ENCODE data around the gene CAMK2D. TPM values are rescaled to one million over a fixed set of nuclear protein-coding genes. Genes with fewer than 3 reads are reported as not detected.
A peak's percentile ranks its signal among the peaks of the same experiment; 100 is the strongest.

Gene CAMK2D
- total RNA-seq, 1 donor from 2014 or later = 46.1 TPM

DNA sequence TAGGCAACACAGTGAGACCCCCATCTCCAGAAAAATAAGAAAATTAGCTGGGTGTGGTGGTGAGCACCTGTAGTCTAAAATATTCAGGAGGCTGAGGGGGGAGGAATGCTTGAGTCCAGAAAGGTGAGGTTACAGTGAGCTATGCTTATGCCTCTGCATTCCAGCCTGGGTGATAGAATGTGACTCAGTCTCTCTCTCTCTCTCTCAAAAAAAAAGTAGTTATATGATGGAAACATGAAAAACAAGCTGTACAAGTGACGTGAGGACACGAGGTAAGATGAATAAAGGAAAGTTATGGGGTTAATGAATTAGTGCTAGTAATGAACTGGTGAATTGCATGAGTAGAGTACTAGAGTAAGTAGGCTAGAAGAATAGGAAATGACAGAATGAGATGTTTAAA is 21.8 kb upstream of the CAMK2D start:
- Histone ChIP-seq H3K4me3 (no peak overlapping the region), H3K27me3 (no peaks in the 10 kb centered on the region), H3K27ac (no peak overlapping the region), H3K9me3 (no peaks in the 10 kb centered on the region), H3K36me3 (no peaks in the 10 kb centered on the region), H3K4me1 (peaks cover 7% of the 10 kb centered on the region)
- intact Hi-C loops (cut with DNase I) = no loop called here
- TF ChIP-seq, protein P1, sequence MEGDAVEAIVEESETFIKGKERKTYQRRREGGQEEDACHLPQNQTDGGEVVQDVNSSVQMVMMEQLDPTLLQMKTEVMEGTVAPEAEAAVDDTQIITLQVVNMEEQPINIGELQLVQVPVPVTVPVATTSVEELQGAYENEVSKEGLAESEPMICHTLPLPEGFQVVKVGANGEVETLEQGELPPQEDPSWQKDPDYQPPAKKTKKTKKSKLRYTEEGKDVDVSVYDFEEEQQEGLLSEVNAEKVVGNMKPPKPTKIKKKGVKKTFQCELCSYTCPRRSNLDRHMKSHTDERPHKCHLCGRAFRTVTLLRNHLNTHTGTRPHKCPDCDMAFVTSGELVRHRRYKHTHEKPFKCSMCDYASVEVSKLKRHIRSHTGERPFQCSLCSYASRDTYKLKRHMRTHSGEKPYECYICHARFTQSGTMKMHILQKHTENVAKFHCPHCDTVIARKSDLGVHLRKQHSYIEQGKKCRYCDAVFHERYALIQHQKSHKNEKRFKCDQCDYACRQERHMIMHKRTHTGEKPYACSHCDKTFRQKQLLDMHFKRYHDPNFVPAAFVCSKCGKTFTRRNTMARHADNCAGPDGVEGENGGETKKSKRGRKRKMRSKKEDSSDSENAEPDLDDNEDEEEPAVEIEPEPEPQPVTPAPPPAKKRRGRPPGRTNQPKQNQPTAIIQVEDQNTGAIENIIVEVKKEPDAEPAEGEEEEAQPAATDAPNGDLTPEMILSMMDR (IDR thresholded peaks at IDR 0.05) = no peak
- DNase-seq (no peak), ATAC-seq (no peak)

DNA sequence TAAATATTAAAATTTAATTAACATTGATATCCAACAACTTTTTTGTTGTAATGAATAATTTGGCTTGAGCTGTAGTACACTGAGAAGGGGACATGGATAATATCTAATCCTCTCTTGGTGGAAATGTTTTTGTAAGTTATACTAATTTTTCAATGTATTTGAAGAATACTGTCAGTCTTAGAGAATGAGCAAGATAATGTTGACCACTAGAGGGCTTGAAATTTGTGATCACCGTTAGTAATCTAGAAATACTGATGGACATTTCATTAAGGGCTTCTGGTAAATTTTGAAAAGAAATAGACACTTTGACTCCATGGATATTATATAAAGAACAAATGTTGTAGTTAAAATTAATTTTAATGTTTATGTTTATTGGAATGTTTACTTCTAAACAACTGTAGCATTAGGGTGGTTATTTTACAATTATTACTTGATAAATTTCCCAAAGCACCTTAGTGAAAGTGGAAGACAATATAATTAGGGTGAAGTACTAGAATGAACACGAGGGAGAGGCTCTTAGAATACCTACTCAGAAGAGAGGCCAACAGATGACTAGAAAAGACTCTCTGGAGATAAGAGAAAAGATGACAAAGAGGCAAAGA is 20.0 kb upstream of the CAMK2D start:
- H3K4me3 ChIP-seq = no peak overlapping the region
- ATAC-seq (peak; percentile 44), DNase-seq (no peak)
- no peaks in the 10 kb centered on the region for H3K27me3 ChIP-seq
- TF ChIP-seq, protein P1 (IDR thresholded peaks at IDR 0.05) = peak; percentile 71
- H3K36me3 ChIP-seq = no peaks in the 10 kb centered on the region
- intact Hi-C loops (cut with DNase I) = no loop called here
- no peaks in the 10 kb centered on the region for H3K9me3 ChIP-seq
- peaks cover 7% of the 10 kb centered on the region for H3K4me1 ChIP-seq
- H3K27ac ChIP-seq = no peak overlapping the region

DNA sequence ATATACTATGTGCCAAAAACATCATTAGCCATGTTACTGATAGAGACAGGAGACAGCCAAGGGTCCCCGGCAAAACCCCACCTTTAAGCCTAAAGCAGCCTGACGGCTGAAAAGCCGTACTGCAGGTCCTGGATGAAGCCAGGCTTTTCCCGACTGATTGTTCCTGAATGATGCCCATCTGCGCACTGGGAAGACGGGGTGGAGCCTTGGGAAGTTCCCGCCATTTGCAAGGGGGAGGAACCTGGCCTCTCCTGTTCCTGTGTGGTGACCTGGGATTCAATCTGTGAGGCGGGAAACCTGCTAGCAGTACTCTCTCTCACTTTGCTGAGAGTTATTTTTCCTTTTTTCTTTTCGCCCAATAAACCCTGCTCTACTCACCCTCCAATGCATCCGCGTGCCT is 15.1 kb upstream of the CAMK2D start:
- no peak for ATAC-seq

DNA sequence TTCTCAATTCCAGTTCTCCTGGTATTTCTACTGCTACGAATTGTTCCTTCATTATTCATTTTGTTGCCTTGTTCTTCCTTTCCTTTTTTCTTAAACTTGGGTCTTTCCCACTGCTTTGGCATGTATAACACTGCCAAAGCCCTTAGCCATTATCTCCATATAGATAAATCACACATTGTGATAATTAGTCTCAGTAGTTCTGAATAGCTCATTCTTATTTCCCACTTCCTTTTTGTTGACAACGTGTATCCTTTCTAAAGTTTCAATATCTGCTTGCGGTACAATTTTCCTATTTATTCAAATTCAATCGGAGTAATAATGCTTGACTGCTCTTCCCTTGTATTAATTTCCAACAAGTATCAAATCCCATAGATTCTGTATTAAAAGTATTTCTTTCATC is 14.5 kb upstream of the CAMK2D start:
- DNase-seq (no peak), ATAC-seq (no peak)
- Histone ChIP-seq H3K27ac (no peak overlapping the region), H3K27me3 (no peaks in the 10 kb centered on the region), H3K4me1 (no peaks in the 10 kb centered on the region), H3K9me3 (no peaks in the 10 kb centered on the region), H3K4me3 (no peak overlapping the region), H3K36me3 (no peaks in the 10 kb centered on the region)
- TF ChIP-seq, protein P1 (IDR thresholded peaks at IDR 0.05) = no peak
- intact Hi-C loops (cut with DNase I) = no loop called here

More for the DNA sequence above, 15.1 kb upstream of the CAMK2D start:
- no peaks in the 10 kb centered on the region for H3K9me3 ChIP-seq
- H3K4me3 ChIP-seq = no peak overlapping the region
- intact Hi-C loops (cut with DNase I) = no loop called here
- no peaks in the 10 kb centered on the region for H3K27me3 ChIP-seq
- no peaks in the 10 kb centered on the region for H3K36me3 ChIP-seq
- no peak overlapping the region for H3K27ac ChIP-seq
- H3K4me1 ChIP-seq = no peaks in the 10 kb centered on the region
- TF ChIP-seq, protein P1 (IDR thresholded peaks at IDR 0.05) = no peak
- DNase-seq = no peak

DNA sequence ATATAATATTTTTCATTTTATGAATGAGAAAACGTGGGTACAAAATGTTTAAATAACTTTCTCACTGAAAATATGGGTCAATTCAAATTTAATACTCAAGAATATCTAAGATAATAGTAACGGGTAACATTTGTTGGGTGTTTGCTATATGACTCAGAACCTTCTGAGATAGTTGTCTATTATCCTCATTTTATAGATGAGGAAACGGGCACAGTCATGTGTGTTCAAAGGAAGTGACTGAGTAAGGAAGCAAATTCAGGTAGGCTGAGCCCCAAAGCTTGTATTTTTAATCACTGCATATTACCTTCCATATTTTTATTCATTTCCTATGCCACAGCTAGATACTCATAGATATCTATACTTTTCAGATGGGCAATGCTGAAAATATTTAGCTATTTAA is 12.2 kb upstream of the CAMK2D start:
- Histone ChIP-seq H3K9me3 (no peaks in the 10 kb centered on the region), H3K36me3 (no peaks in the 10 kb centered on the region), H3K4me1 (no peaks in the 10 kb centered on the region), H3K27ac (no peak overlapping the region), H3K4me3 (no peak overlapping the region), H3K27me3 (no peaks in the 10 kb centered on the region)
- intact Hi-C loops (cut with DNase I) = no loop called here
- ATAC-seq (no peak), DNase-seq (no peak)
- TF ChIP-seq, protein P1 (IDR thresholded peaks at IDR 0.05) = no peak

DNA sequence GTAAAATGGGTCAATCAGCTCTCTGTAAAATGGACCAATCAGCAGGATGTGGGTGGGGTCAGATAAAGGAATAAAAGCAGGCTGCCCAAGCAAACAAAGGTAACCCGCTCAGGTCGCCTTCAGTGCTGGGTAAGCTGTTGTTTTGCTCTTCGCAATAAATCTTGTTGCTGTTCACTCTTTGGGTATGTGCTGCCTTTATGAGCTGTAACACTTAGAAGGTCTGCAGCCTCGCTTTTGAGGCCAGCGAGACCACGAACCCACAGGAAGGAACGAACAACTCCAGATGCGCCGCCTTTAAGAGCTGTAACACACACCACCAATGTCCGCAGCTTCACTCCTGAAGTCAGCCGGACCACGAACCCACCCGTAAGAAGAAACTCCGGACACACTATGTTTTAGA is 11.5 kb upstream of the CAMK2D start:
- Histone ChIP-seq H3K36me3 (no peaks in the 10 kb centered on the region), H3K27ac (no peak overlapping the region), H3K9me3 (no peaks in the 10 kb centered on the region), H3K27me3 (no peaks in the 10 kb centered on the region), H3K4me3 (no peak overlapping the region), H3K4me1 (no peaks in the 10 kb centered on the region)
- DNase-seq (no peak), ATAC-seq (no peak)
- TF ChIP-seq, protein P1 (IDR thresholded peaks at IDR 0.05) = no peak
- intact Hi-C loops (cut with DNase I) = no loop called here
